Activated T-cell treated with anti-CD3 and anti-CD28 coated beads, Interleukin-2, amount 50 U/mL, for 4 hours (primary cell): ENCODE results near the gene PLA2G2F. TPM values are rescaled to one million over a fixed set of nuclear protein-coding genes. Genes with fewer than 3 reads are reported as not detected.

Experiments used
- ATAC-seq, 2 donors: fragments of 200-7000 bp; cut with Tn5 transposase; one replicate each; pipeline ENCODE4 v1.10.0; 2021
- DNase-seq: peaks from one replicate; pipeline ENCODE4 v3.0.0-alpha.2; 2020
- H3K27me3 Mint-ChIP-seq: one replicate; pipeline ENCODE4 v1.8.0; 2021; ENCODE audit warnings: low read depth, mixed read lengths
- H3K36me3 Mint-ChIP-seq: one replicate; pipeline ENCODE4 v1.8.0; 2022; ENCODE audit warnings: mixed read lengths; ENCODE audit not compliant: insufficient read depth
- H3K4me1 Mint-ChIP-seq: one replicate; pipeline ENCODE4 v1.8.0; 2021; ENCODE audit warnings: low read depth, mixed read lengths
- H3K4me3 Mint-ChIP-seq: one replicate; pipeline ENCODE4 v1.8.0; 2021; ENCODE audit warnings: mild to moderate bottlenecking, moderate library complexity, mixed read lengths
- H3K9me3 Mint-ChIP-seq: one replicate; pipeline ENCODE4 v1.8.0; 2021; ENCODE audit warnings: mixed read lengths
- total RNA-seq, 3 donors: library from RNA; stranded (reverse); gene quantifications; one replicate each; pipeline ENCODE4 v1.2.1, GENCODE V29; 2021

PLA2G2F gene, protein sequence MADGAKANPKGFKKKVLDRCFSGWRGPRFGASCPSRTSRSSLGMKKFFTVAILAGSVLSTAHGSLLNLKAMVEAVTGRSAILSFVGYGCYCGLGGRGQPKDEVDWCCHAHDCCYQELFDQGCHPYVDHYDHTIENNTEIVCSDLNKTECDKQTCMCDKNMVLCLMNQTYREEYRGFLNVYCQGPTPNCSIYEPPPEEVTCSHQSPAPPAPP
- total RNA-seq: not detected

- Mint-ChIP-seq H3K27me3 (peaks cover 2% of the 10 kb centered on the region), H3K9me3 (no peaks in the 10 kb centered on the region), H3K36me3 (no peaks in the 10 kb centered on the region), H3K4me3 (no peak within 1 kb of the TSS), H3K4me1 (no peaks in the 10 kb centered on the region)
- no peak for DNase-seq
- no peak for ATAC-seq
Measured at GRCh38 chr1:20138961-20139550, at the start of gene PLA2G2F. Gene PLA2G2F, plus strand, starts transcription at chr1:20139323. Its CDS starts 105 bp downstream, at chr1:20139428.

GRCh38 chr1:20089328-20090077 is 49.6 kb upstream of the PLA2G2F start:
- H3K4me3 Mint-ChIP-seq: no peak overlapping the region
- no peaks in the 10 kb centered on the region for H3K4me1 Mint-ChIP-seq
- H3K9me3 Mint-ChIP-seq: no peaks in the 10 kb centered on the region
- DNase-seq (no peak), ATAC-seq (no peak)
- H3K36me3 Mint-ChIP-seq: no peaks in the 10 kb centered on the region
- peaks cover 14% of the 10 kb centered on the region for H3K27me3 Mint-ChIP-seq

- H3K4me3 Mint-ChIP-seq: no peak overlapping the region
- DNase-seq (no peak), ATAC-seq (no peak)
- no peaks in the 10 kb centered on the region for H3K4me1 Mint-ChIP-seq
- H3K27me3 Mint-ChIP-seq: peaks cover 14% of the 10 kb centered on the region
- no peaks in the 10 kb centered on the region for H3K9me3 Mint-ChIP-seq
- H3K36me3 Mint-ChIP-seq: no peaks in the 10 kb centered on the region
Measured at GRCh38 chr1:20090119-20090518, 49.0 kb upstream of the PLA2G2F start.

GRCh38 chr1:20090641-20091040 is 48.5 kb upstream of the PLA2G2F start:
- Mint-ChIP-seq H3K27me3 (peaks cover 14% of the 10 kb centered on the region), H3K36me3 (no peaks in the 10 kb centered on the region), H3K4me3 (no peak overlapping the region), H3K4me1 (no peaks in the 10 kb centered on the region), H3K9me3 (no peaks in the 10 kb centered on the region)
- DNase-seq (no peak), ATAC-seq (no peak)

DNA sequence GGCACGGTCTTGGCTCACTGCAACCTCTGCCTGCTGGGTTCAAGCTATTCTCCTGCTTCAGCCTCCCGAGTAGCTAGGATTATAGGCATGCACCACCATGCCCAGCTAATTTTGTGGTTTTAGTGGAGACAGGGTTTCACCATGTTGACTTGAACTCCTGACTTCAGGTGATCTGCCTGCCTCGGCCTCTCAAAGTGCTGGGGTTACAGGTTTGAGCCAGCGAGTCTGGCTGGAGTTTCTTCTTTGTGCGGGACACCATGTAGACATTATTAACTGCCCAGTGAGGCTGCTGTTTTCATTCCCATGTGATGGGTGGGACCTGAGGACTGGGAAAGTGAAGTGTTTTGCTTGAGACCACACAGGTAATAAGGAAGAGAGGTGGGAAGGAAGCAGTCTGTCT is 45.8 kb upstream of the PLA2G2F start:
- Mint-ChIP-seq H3K4me1 (no peaks in the 10 kb centered on the region), H3K4me3 (no peak overlapping the region), H3K9me3 (no peaks in the 10 kb centered on the region), H3K27me3 (peaks cover 14% of the 10 kb centered on the region), H3K36me3 (no peaks in the 10 kb centered on the region)
- ATAC-seq (no peak), DNase-seq (no peak)

GRCh38 chr1:20093940-20094391 is 45.2 kb upstream of the PLA2G2F start:
- no peak overlapping the region for H3K4me3 Mint-ChIP-seq
- H3K4me1 Mint-ChIP-seq: no peaks in the 10 kb centered on the region
- H3K36me3 Mint-ChIP-seq: no peaks in the 10 kb centered on the region
- no peaks in the 10 kb centered on the region for H3K9me3 Mint-ChIP-seq
- ATAC-seq: no peak
- DNase-seq: no peak
- peaks cover 14% of the 10 kb centered on the region for H3K27me3 Mint-ChIP-seq

GRCh38 chr1:20095564-20096434 is 43.3 kb upstream of the PLA2G2F start:
- H3K9me3 Mint-ChIP-seq: no peaks in the 10 kb centered on the region
- H3K27me3 Mint-ChIP-seq: peaks cover 6% of the 10 kb centered on the region
- DNase-seq (no peak), ATAC-seq (no peak)
- H3K4me1 Mint-ChIP-seq: no peaks in the 10 kb centered on the region
- H3K36me3 Mint-ChIP-seq: no peaks in the 10 kb centered on the region
- no peak overlapping the region for H3K4me3 Mint-ChIP-seq

DNA sequence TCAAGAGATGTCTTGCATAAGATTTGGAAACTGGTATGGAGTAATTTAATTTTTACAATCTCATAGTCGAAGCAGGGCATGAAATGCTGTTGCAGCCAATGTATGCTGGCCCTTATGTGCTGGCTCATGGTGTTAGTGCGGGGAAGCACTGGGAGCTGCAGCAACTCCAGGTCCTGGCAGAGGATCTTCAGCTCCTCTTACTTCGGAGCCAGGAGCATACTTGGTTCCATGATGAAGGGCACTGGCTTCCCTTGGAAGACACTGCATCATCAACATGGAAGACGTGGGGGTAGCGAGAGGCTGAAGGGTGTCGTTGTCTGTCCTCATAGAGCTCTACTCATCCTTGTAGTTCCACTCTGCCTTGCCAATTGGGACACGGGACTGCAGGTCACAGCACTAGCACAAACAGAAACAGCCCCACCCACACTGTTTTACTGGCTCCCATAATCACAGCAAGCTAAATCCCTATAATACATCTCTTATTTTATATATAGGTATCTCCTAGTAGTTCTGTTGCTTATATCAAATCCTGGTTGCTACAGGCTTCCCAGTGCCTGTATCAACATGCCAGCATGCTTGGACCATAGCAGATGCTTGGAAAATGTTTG is 42.2 kb upstream of the PLA2G2F start:
- peaks cover 6% of the 10 kb centered on the region for H3K27me3 Mint-ChIP-seq
- ATAC-seq: no peak
- H3K4me1 Mint-ChIP-seq: peaks cover 2% of the 10 kb centered on the region
- H3K9me3 Mint-ChIP-seq: no peaks in the 10 kb centered on the region
- no peak for DNase-seq
- no peak overlapping the region for H3K4me3 Mint-ChIP-seq
- H3K36me3 Mint-ChIP-seq: no peaks in the 10 kb centered on the region

- Mint-ChIP-seq H3K4me3 (no peak overlapping the region), H3K4me1 (peaks cover 3% of the 10 kb centered on the region), H3K36me3 (no peaks in the 10 kb centered on the region), H3K27me3 (no peaks in the 10 kb centered on the region), H3K9me3 (no peaks in the 10 kb centered on the region)
- no peak for ATAC-seq
- no peak for DNase-seq
Measured at GRCh38 chr1:20099533-20099932, 39.6 kb upstream of the PLA2G2F start.

GRCh38 chr1:20100632-20101355 is 38.3 kb upstream of the PLA2G2F start:
- peaks cover 3% of the 10 kb centered on the region for H3K4me1 Mint-ChIP-seq
- ATAC-seq: peak; percentile 54 to 61
- DNase-seq: no peak

DNA sequence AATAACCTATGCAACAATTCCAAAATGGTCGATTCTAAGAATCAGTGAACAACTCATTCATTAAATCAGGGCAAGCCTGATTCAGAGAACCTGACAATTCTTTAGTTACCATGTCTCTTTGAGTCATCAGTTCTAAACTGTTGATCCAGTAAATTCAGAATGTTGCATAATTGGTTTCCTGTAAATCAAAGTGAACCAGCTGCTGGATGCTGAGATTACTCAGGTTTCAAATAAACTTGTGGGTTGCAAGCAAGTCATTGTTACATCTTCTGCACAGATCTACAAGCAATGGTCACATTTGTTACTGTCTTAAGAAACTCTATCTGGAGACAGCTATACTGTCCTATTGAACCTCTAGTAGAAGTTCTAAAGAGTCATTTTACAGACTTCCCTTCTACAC is 36.2 kb upstream of the PLA2G2F start:
- H3K4me3 Mint-ChIP-seq: no peak overlapping the region
- H3K4me1 Mint-ChIP-seq: peaks cover 3% of the 10 kb centered on the region
- H3K27me3 Mint-ChIP-seq: peaks cover 2% of the 10 kb centered on the region
- ATAC-seq (peak; percentile 50 to 69), DNase-seq (no peak)
- no peaks in the 10 kb centered on the region for H3K36me3 Mint-ChIP-seq
- no peaks in the 10 kb centered on the region for H3K9me3 Mint-ChIP-seq

More at GRCh38 chr1:20100632-20101355, 38.3 kb upstream of the PLA2G2F start:
- H3K9me3 Mint-ChIP-seq: no peaks in the 10 kb centered on the region
- H3K36me3 Mint-ChIP-seq: no peaks in the 10 kb centered on the region
- H3K4me3 Mint-ChIP-seq: no peak overlapping the region
- H3K27me3 Mint-ChIP-seq: no peaks in the 10 kb centered on the region

- peaks cover 10% of the 10 kb centered on the region for H3K27me3 Mint-ChIP-seq
- H3K9me3 Mint-ChIP-seq: no peaks in the 10 kb centered on the region
- DNase-seq: no peak
- H3K4me1 Mint-ChIP-seq: peaks cover 3% of the 10 kb centered on the region
- H3K36me3 Mint-ChIP-seq: no peaks in the 10 kb centered on the region
- no peak for ATAC-seq
- no peak overlapping the region for H3K4me3 Mint-ChIP-seq
Measured at GRCh38 chr1:20105856-20106255, 33.3 kb upstream of the PLA2G2F start.

DNA sequence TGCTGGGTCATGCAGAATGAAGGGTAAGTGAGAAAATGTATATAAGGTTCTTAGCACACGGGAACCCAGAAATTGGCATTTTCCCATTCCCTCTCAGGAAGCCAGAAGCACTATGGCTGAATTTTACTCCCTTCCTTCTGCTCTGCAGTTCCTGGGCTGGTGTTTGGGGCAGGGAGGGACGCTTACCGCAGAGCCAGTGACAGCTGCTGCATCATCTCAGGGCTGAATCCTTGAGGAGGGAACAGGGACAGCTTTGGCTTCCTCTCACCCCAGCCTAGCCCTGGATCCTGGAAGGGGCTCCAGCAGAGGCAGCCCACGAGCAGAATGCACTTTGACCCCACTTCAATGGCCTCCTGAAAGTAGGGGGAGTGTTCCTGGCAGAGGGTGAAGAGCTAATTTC is 31.8 kb upstream of the PLA2G2F start:
- no peak for DNase-seq
- Mint-ChIP-seq H3K4me1 (peaks cover 1% of the 10 kb centered on the region), H3K9me3 (no peaks in the 10 kb centered on the region), H3K27me3 (peaks cover 10% of the 10 kb centered on the region), H3K4me3 (no peak overlapping the region), H3K36me3 (no peaks in the 10 kb centered on the region)
- ATAC-seq: no peak
